A375 (cell line): Measurements from ENCODE around the gene DIAPH3. TPM values are rescaled to one million over a fixed set of nuclear protein-coding genes. Genes with fewer than 3 reads are reported as not detected.

ENCODE experiments used
- small RNA-seq: library from RNA; depleted of rRNA; stranded (forward); fragments of <200 nt; gene quantifications from one replicate; pipeline ENCODE3, GENCODE V24; 2014
- total RNA-seq: library from RNA; depleted of rRNA; stranded (reverse); fragments of >200 nt; shearing (Covaris generic); gene quantifications from 2 replicates; pipeline ENCODE4 v1.2.3, GENCODE V29; 2014; rRNA removed

DIAPH3 gene, protein sequence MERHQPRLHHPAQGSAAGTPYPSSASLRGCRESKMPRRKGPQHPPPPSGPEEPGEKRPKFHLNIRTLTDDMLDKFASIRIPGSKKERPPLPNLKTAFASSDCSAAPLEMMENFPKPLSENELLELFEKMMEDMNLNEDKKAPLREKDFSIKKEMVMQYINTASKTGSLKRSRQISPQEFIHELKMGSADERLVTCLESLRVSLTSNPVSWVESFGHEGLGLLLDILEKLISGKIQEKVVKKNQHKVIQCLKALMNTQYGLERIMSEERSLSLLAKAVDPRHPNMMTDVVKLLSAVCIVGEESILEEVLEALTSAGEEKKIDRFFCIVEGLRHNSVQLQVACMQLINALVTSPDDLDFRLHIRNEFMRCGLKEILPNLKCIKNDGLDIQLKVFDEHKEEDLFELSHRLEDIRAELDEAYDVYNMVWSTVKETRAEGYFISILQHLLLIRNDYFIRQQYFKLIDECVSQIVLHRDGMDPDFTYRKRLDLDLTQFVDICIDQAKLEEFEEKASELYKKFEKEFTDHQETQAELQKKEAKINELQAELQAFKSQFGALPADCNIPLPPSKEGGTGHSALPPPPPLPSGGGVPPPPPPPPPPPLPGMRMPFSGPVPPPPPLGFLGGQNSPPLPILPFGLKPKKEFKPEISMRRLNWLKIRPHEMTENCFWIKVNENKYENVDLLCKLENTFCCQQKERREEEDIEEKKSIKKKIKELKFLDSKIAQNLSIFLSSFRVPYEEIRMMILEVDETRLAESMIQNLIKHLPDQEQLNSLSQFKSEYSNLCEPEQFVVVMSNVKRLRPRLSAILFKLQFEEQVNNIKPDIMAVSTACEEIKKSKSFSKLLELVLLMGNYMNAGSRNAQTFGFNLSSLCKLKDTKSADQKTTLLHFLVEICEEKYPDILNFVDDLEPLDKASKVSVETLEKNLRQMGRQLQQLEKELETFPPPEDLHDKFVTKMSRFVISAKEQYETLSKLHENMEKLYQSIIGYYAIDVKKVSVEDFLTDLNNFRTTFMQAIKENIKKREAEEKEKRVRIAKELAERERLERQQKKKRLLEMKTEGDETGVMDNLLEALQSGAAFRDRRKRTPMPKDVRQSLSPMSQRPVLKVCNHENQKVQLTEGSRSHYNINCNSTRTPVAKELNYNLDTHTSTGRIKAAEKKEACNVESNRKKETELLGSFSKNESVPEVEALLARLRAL
- total RNA-seq, result 8.9 and 10.1 TPM in 2 replicates

DNA sequence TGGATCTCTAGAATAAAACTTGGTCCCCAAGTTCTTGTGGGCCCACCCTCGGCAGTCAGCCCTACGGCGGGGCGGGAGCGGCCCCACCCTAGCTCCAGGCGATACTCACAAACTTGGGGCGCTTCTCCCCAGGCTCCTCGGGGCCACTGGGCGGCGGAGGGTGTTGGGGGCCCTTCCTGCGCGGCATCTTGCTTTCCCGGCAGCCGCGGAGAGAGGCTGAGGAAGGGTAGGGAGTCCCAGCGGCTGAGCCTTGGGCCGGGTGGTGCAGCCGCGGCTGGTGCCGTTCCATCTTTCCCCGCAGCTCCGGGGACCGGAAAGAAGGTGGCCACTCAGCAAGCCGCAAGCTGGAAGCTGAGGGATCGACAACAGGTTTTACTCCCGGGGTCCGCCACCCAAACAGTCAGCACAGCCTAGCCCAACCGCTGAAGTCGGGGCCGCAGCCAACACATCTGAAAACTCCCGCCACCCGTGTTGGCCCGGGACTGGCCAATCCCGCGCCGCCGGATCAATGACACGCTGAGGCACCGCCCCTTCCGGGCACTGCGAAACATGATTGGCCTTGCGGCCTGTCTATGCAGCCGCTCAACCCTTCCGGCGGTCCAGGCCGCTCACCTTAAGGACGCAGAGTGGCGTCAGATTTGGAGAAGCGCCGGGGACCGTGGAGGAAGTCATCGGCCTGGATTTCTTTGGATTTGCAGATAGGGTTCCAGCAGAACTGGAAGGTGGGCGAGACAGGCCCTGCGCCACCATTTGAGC, at the start of gene DIAPH3:
TSS of gene DIAPH3 (minus strand) at position 451 of the 756 bp plus-strand sequence. CDS start at position 289, 162 bp downstream.

Small RNAs within 50 kb of the gene (small RNA-seq; reads per million reads assigned to genes)
- gene RN7SL375P, result not detected
- 0.25 reads per million for gene RNY4P28

Other genes starting within 250 kb of the DIAPH3 start
- 13.3 and 15.4 TPM in 2 replicates for gene TDRD3, start 233.3 kb upstream of the DIAPH3 start, total RNA-seq